Measurements from ENCODE around the gene RNF135.

DNA sequence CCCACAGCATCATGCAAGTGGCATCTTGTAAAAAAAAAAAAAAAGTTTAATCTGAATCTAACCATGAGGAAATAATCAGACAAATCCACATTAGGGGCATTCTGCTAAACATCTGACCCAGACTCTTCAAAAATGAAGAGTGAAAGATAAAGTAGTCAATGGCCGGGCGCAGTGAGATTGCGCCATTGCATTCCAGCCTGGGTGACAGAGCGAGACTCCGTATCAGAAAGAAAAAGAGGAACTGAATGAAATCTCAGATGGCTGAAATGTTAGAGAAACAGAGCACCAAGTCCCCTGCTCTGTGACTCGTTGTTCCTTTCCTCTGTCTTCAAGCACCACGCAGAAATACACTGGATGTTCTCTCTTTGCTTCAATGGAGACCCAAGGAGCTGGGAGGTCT lies 12.7 kb upstream of the RNF135 start:
- TF ChIP-seq CTCF (IDR thresholded peaks at IDR 0.05) (no peak), POLR2A (IDR thresholded peaks at IDR 0.05) (no peak)

Measured in Peyer's patch (tissue), 4 donors.